GM21717 (cell line): ENCODE data around the gene IMPDH2.
"Not testable (repeated sequence)": the region's sequence is repeated elsewhere in the genome, so short reads cannot be mapped to it uniquely, and the experiment has no call there.

ENCODE experiments used
- ATAC-seq: cut with Tn5 transposase; IDR thresholded peaks from one replicate; pipeline ENCODE4 v1.9.1; 2021; ENCODE audit warnings: mild to moderate bottlenecking, moderate library complexity; ENCODE audit not compliant: unreplicated experiment

The IMPDH2 gene

DNA sequence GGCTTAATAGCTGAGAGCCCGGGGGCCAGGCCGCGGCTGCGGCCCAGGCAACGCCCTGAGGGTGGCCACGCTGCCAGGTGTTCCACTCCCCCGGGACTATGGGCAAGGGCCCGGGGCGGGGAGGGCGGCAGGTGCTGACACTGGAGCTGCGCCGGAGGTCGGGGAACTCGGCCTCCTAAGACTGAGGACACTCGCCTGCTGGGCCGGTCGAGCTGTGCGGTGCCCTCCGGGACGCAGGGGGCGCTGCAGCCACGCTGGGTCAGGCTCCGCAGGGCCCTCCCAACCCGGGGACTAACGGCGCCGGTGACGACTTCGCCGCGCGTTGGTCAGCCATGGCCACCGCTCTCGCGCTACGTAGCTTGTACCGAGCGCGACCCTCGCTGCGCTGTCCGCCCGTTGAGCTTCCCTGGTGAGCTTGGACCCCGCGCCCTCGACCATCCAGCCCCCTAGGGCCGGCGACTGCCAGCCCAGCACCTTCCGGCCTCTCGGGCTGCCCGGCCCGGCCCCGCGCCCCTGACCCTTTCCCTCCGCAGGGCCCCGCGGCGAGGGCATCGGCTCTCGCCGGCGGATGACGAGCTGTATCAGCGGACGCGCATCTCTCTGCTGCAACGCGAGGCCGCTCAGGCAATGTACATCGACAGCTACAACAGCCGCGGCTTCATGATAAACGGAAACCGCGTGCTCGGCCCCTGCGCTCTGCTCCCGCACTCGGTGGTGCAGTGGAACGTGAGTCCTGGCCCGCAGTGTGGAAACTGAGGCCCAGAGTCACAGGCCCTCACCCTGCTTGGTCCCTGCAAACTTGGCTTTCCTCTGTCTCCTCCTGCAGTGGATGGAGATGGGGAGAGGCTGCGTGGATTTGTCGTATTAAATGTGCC, 7.1 kb downstream of the IMPDH2 start, which contains the start of gene NDUFAF3:
TSS of gene NDUFAF3 (plus strand) at position 309 of the 875 bp plus-strand sequence. CDS start at position 333, 24 bp downstream.
- ATAC-seq: peak; percentile 49

DNA sequence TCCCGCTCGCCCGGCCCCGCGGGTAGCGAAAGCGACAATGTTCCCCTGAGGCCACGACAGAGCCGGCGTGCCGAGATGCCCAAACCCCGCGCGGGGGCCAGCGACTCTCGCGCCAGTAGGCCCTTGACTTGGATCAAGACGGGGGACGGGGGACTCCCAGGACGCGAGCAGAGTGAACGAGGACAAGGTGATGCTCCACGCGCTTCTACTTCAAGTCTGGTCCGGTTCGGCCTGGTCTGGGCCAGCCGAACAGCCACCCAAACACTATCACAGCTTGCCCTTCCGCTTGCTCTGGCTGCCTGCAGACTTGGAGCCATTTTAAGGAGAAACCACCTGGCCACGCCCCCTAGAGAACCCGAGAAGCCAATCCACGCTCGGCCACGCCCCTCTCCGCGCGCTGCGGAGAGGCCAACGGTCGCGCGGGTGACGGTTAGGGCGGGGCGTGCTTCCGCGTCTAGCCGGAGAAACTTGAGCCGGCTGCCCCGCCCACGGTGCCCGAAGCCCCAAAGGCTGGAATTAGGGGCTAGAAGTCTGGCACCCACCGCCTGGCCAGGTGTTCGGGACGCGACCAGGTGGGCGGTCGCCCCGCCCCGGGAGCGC, 7.9 kb downstream of the IMPDH2 start:
- peak; percentile 45 for ATAC-seq

DNA sequence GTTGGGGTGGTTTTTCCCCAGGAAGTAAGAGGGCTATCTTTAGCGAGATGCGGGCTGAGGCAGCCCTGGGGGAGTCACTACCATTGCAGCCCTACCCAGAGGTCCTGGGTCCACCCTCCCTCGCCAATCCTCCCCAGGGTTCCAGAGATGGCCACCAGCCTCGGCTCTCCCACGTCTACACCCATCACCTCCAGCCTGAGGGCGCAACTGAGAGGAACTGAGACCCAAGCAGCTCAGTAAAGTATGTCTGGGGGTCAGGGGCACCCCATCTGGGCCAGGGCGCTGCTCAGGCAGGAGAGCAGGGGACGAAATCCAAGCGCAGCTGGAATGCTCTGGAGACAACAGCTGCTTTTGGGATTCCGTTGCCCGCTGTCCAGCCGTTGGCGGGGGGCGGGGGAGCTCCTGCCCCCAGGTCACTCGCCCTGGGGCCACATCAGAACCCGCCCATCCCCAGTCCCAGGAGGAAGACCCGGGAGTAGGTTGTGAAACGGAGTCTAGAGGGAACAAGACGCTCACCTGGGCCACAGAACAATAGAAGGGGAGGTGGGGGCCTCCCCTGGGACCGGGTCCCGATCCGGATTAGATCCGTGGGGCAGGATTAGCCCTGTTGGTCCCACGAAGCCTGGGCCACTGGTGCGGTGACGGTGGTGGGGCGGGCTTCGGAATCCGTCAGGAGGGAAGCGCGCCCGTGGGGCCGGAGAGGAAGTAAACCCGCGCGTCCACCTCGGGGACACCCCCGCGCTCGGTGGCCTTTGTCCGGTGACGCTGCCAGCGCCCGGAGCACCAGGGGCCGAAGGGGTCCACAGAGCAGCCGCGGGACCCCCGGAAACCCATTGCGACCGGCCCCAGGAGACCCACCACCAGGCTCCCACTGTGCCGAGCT, 8.6 kb downstream of the IMPDH2 start:
- peak; percentile 5 for ATAC-seq

DNA sequence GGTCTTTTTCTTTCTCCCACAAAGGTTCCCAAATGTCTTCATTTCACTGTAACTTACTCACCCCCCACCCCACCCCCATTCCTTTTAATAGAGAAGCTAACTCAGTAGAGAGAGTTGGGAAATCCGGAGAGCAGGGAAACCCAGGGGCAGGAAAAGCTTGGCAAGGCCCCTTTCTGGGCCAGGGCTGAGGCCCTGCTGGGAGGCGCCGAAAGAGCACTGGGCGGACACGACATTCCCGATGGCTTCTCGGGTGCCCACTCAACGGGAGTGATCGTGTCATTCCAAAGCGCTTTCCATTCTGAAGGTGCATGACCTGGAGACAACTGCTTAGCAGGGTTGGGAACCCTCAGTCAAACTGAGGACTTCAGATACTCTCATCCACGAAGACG, 9.3 kb downstream of the IMPDH2 start:
- no peak for ATAC-seq

DNA sequence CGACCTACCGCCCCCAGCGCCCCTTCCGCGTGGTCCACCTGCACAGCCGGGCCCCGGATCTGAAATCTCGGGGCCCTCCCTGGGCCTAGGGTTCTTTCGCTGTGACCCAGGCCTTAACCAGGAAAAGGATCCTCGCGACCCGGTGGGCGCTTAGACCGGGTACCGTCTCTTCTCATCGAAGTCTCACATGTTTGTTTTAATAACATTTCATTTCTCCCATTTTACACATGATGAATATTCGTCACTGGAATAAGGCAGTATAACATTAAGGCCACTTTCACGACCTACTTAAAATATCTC, 10.5 kb downstream of the IMPDH2 start:
- ATAC-seq: no peak

DNA sequence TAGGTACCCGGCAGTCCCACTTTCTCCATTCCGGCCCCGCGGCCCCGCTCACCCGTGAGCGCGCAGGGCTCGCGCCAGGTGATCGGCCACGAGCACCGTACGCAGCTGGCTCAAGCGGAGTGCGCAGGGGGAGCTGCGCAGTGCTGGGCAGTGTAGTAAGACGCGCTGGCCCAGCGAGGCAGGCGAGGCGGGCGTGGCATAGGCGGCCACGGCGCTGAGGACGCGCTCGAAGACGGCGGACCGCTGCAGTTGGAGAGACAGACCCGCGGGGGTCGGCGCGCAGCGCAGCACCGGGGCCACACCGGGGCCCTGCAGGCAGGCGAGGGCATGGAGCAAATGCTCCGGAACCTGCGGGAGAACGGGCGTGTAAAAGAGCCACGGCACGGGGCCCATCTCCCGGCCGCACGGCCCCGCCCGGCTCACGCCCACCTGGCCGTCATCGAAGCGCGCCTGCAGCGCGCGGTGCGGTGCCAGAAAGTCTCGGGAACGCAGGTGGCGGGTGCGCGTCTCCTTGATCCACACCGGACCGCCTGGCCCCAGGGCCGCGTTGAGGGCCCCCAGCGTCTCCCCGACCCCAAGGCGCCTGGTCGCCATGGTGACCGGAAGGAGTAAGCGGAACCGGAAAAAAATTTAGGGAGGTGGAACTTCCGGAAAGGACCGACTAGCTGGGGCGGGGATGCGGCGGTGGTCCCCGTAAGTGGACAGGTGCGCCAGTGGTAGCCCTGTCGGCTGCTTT, 11.1 kb downstream of the IMPDH2 start, which contains the start of gene DALRD3:
TSS of gene DALRD3 (minus strand) at position 610 of the 736 bp plus-strand sequence. CDS start at position 594, 16 bp downstream.
- ATAC-seq: no peak

DNA sequence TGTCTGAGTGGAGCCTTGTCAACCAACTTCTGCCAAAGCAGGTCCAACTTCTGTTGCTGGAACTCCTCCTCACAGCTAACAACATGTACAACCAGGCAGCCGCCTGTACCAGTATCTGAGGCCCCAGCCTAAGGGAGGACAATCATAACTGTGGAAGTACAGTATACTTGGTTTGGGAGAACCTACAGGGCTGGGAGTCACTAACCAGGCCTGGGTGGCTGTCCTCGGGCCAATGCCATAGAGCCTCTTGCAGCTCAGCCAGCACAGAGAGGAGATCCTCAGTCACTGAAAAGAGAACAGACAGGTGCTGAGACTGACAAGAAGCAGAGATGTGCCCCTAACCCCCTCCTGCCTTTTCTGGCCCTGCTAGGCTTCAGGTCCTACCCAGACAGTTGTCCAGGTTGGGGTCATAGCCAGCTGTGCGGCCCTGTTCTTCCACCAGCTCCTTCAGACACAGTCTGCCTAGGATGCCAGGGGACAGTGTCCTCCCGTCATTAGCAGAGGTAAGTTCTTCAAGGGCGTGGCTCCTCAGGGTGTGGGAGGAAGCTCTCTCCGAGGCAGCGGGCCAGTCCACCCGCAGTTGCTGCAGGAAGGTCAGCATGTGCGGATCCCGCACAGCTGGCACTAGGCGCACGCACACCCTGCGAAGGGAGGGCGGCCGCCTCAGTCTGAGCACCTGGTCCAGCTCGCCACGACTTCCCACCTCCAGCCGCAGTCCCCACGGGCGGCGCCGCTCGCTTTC, 11.8 kb downstream of the IMPDH2 start:
- ATAC-seq: no peak

DNA sequence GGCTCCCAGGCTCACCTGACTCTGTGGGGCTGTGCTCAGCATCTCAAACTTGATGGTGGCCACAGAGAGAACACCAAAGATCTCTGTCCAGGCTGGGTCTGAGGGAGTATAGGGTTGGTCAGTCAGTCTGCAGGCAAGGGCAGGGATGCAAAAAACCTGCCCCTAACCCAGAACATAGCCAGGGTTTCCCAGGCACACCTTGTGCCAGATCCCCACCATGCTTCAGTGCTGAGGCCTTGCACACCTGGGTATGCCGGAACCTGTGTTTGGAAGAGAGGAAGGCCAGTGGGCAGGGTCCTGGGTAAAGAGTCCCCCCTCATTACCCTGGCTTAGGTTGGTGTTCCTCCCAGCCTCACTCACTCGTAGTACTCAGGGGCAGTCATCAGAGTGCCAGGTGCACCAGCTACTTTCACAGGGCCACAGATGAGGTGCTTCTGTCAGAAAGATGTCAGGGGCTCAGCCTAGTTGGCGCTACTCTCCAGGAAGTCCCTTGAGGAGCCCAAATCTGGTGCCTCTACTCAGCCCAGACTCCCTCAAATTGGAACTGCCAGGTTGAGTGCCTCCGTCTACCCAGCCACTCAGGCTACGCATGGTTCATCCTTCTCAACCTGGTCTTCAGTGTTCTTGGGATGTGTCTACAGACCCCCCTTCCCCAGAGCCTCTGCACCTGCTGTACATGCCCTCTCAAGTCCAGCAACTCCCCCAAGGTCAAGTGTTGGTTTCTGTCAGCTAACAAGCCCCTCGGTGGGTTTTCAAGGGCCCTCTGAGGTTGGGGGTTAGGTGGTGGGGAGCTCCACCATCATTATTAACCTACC, 12.6 kb downstream of the IMPDH2 start:
- no peak for ATAC-seq

DNA sequence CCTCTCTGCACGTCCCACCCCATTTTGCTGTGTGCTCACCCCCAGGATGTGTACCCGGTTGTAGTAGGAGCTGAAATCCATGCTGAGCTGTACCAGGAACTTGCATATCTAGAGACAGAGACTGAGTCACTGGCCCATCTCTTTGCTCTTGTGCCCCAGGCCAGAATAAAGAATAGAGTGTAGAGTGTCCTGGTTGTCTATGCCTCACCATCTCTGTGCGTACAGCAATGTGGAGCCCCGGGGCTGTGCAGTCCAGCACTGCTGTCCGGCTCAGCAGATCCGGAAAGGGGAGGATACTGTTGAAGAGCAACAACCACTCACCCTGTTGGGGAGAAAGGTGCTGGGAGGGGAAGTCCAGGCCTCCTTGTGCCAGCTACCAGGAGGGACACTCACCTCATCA, 13.4 kb downstream of the IMPDH2 start:
- ATAC-seq: no peak

DNA sequence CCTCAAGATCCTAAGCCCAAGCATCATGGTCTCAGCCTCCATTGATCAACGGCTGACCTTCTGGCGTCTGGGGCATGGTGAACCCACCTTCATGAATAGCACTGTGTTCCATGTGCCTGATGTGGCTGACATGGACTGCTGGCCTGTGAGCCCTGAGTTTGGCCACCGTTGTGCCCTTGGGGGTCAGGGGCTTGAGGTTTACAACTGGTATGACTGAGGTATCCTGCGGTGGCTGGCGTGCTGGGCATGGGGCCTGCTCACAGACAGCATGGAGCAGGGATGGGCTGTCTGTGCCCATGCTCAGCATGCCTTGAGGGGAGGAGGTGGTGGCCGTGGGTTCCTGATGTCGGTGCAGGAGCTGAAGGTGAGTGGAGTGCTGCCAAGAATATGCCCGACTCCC, 14.1 kb downstream of the IMPDH2 start:
- ATAC-seq: no peak

DNA sequence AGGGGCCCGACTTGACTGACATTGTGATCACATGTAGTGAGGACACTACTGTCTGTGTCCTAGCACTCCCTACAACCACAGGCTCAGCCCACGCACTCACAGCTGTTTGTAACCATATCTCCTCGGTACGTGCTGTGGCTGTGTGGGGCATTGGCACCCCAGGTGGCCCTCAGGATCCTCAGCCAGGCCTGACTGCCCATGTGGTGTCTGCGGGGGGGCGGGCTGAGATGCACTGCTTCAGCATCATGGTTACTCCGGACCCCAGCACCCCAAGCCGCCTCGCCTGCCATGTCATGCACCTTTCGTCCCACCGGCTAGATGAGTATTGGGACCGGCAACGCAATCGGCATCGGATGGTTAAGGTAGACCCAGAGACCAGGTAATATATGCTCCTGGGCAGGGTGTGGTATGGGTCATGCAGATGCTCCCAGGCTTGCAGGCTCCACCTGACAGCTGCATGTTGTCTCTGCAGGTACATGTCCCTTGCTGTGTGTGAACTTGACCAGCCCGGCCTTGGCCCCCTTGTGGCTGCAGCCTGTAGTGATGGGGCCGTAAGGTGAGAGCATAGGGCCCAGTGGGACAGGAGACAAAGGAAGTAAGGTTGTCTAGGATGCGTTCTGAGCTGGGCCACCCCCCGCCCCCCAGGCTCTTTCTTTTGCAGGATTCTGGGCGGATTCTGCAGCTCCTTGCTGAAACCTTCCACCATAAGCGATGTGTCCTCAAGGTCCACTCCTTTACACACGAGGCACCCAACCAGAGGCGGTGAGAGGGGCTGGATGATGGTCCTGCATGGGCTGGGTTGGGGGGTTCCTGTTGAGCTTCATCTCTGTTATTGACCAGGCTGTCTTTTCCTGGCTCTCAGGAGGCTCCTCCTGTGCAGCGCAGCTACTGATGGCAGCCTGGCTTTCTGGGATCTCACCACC, 15.2 kb downstream of the IMPDH2 start:
- no peak for ATAC-seq

DNA sequence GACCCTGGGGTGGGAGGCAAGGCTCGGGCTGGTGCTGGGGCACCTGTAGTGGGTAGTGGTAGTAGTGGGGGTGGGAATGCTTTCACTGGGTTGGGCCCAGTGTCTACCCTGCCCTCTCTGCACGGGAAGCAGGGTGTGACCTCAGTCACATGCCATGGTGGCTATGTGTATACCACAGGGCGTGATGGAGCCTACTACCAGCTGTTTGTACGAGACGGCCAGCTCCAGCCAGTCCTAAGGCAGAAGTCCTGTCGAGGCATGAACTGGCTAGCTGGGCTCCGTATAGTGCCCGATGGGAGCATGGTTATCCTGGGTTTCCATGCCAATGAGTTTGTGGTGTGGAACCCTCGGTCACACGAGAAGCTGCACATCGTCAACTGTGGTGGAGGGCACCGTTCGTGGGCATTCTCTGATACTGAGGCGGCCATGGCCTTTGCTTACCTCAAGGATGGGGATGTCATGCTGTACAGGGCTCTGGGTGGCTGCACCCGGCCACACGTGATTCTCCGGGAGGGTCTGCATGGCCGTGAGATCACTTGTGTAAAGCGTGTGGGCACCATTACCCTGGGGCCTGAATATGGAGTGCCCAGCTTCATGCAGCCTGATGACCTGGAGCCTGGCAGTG, 16.0 kb downstream of the IMPDH2 start:
- no peak for ATAC-seq

DNA sequence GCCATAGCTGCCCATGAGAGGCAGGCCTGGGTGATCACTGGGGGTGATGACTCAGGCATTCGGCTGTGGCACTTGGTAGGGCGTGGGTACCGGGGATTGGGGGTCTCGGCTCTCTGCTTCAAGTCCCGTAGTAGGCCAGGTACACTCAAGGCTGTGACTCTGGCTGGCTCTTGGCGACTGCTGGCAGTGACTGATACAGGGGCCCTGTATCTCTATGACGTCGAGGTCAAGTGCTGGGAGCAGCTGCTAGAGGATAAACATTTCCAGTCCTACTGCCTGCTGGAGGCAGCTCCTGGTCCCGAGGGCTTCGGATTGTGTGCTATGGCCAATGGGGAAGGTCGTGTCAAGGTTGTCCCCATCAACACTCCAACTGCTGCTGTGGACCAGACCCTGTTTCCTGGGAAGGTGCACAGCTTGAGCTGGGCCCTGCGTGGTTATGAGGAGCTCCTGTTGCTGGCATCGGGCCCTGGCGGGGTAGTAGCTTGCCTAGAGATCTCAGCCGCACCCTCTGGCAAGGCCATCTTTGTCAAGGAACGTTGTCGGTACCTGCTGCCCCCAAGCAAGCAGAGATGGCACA, 16.7 kb downstream of the IMPDH2 start:
- no peak for ATAC-seq

DNA sequence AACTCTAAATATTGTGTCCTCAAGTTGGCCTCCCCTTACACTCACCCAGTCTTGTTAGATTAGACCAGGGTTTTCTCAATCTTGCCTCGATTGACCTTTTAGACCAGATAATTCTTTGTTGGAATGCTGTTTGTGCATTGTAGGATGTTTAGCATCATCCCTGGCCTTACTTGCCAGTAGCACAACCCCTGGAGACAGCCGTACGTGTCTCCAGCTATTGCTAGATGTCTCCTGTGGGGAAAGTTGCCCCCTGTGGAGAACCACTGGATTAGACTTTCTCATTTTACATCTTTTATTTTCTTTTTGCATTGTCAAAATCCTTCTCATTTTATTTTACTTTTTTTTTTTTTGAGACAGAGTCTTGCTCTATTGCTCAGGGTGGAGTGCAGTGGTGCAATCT, 19.8 kb downstream of the IMPDH2 start:
- no peak for ATAC-seq

DNA sequence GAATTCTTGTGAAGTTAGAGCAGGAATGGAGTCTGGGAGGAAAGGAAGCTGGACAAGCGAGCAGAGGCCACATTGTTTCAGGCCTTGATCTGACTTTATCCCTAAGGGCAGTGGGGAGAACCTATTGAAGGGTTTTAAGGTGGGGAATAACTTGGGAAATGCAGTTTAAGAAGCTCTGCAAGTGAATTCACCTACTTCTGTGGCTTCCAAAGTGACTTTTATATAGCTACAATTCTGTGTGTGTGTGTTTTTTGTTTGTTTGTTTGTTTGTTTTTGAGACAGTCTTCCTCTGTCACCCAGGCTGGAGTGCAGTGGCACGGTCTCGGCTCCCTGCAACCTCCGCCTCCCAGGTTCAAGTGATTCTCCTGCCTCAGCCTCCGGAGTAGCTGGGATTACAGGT, 20.6 kb downstream of the IMPDH2 start:
- not testable (repeated sequence) for ATAC-seq

DNA sequence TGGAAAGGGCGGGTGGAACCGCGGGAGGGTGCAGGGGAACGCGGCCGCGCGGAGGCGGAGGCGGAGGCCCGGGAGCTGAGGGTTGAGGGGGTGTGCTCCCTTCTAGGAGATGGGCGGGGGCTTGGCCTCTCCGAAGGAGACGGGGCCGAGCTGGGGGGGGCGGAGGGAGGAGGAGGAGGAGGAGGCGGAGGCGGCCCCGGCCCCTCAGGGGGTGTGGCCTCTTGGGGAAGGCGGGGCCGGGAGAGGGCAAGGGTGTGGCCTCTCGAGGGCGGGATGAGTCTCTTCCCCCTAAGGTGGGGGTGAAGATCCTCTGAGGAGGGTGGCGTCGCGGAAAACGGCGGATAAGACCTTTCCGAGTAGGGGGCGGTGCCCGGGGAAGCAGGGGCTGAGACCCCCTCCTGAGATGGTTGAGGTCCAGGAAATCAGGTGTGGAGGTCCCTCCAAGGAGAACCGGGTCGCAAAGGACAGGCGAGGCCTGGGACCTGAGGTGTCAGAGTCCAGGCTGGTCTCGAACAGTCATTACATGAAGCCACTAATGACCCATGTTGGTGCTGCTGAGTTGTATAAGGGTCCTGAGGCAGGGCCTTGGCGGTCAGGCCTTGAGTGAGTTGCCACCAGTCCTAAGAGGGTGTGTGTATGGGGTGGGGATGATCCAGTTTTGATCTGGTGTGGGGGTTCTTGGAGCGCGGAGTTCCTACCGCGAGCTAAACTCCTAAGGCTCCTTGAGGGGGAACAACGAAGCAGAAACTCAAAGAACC, 21.2 kb downstream of the IMPDH2 start:
- ATAC-seq: peak; percentile 30
